ENCODE data around the gene IL3RA.

The IL3RA gene

GRCh38 chrX:1411326-1411725, 74.7 kb downstream of the IL3RA start:
- no peak overlapping the region for H3K4me3 ChIP-seq (ENCODE audit: low read length)
- no peak overlapping the region for H3K27ac ChIP-seq (ENCODE audit: low read length)
- H3K4me1 ChIP-seq (ENCODE audit: insufficient read depth, low read length) = no peaks in the 10 kb centered on the region
- H3K9ac ChIP-seq (ENCODE audit: low read depth, low read length) = no peak overlapping the region
- H3K9me3 ChIP-seq (ENCODE audit: insufficient read depth, low read depth, low read length) = no peaks in the 10 kb centered on the region
- H3K36me3 ChIP-seq (ENCODE audit: insufficient read depth, low read depth, low read length) = peaks cover 55% of the 10 kb centered on the region
- H3K27me3 ChIP-seq (ENCODE audit: insufficient read depth, low read length) = no peaks in the 10 kb centered on the region

- no peaks in the 10 kb centered on the region for H3K27me3 ChIP-seq (ENCODE audit: insufficient read depth, low read length)
- H3K27ac ChIP-seq (ENCODE audit: low read length) = no peak overlapping the region
- no peaks in the 10 kb centered on the region for H3K9me3 ChIP-seq (ENCODE audit: insufficient read depth, low read depth, low read length)
- H3K9ac ChIP-seq (ENCODE audit: low read depth, low read length) = no peak overlapping the region
- peaks cover 55% of the 10 kb centered on the region for H3K36me3 ChIP-seq (ENCODE audit: insufficient read depth, low read depth, low read length)
- no peak overlapping the region for H3K4me3 ChIP-seq (ENCODE audit: low read length)
- H3K4me1 ChIP-seq (ENCODE audit: insufficient read depth, low read length) = no peaks in the 10 kb centered on the region
Measured at GRCh38 chrX:1412551-1413161, 76.1 kb downstream of the IL3RA start.

GRCh38 chrX:1416327-1416784, 79.8 kb downstream of the IL3RA start:
- Histone ChIP-seq H3K9ac (ENCODE audit: low read depth, low read length) (no peak overlapping the region), H3K4me3 (ENCODE audit: low read length) (no peak overlapping the region), H3K4me1 (ENCODE audit: insufficient read depth, low read length) (no peaks in the 10 kb centered on the region), H3K27me3 (ENCODE audit: insufficient read depth, low read length) (no peaks in the 10 kb centered on the region), H3K36me3 (ENCODE audit: insufficient read depth, low read depth, low read length) (peaks cover 69% of the 10 kb centered on the region), H3K27ac (ENCODE audit: low read length) (no peak overlapping the region), H3K9me3 (ENCODE audit: insufficient read depth, low read depth, low read length) (no peaks in the 10 kb centered on the region)

GRCh38 chrX:1416965-1417760, 80.6 kb downstream of the IL3RA start:
- Histone ChIP-seq H3K27me3 (ENCODE audit: insufficient read depth, low read length) (no peaks in the 10 kb centered on the region), H3K36me3 (ENCODE audit: insufficient read depth, low read depth, low read length) (peaks cover 75% of the 10 kb centered on the region), H3K4me3 (ENCODE audit: low read length) (no peak overlapping the region), H3K4me1 (ENCODE audit: insufficient read depth, low read length) (no peaks in the 10 kb centered on the region), H3K9me3 (ENCODE audit: insufficient read depth, low read depth, low read length) (peaks cover 4% of the 10 kb centered on the region; the same call in 1 of the 2 replicates), H3K27ac (ENCODE audit: low read length) (no peak overlapping the region), H3K9ac (ENCODE audit: low read depth, low read length) (no peak overlapping the region)

- Histone ChIP-seq H3K27ac (ENCODE audit: low read length) (no peak overlapping the region), H3K9ac (ENCODE audit: low read depth, low read length) (no peak overlapping the region), H3K4me1 (ENCODE audit: insufficient read depth, low read length) (no peaks in the 10 kb centered on the region), H3K27me3 (ENCODE audit: insufficient read depth, low read length) (no peaks in the 10 kb centered on the region), H3K4me3 (ENCODE audit: low read length) (no peak overlapping the region), H3K36me3 (ENCODE audit: insufficient read depth, low read depth, low read length) (peaks cover 76% of the 10 kb centered on the region), H3K9me3 (ENCODE audit: insufficient read depth, low read depth, low read length) (peaks cover 10% of the 10 kb centered on the region)
Measured at GRCh38 chrX:1417921-1418771, 81.6 kb downstream of the IL3RA start.

- Histone ChIP-seq H3K4me3 (ENCODE audit: low read length) (no peak overlapping the region), H3K27me3 (ENCODE audit: insufficient read depth, low read length) (no peaks in the 10 kb centered on the region), H3K27ac (ENCODE audit: low read length) (no peak overlapping the region), H3K4me1 (ENCODE audit: insufficient read depth, low read length) (no peaks in the 10 kb centered on the region), H3K36me3 (ENCODE audit: insufficient read depth, low read depth, low read length) (peaks cover 74% of the 10 kb centered on the region), H3K9me3 (ENCODE audit: insufficient read depth, low read depth, low read length) (peaks cover 10% of the 10 kb centered on the region), H3K9ac (ENCODE audit: low read depth, low read length) (no peak overlapping the region)
Measured at GRCh38 chrX:1418901-1419544, 82.4 kb downstream of the IL3RA start.

- peaks cover 72% of the 10 kb centered on the region for H3K36me3 ChIP-seq (ENCODE audit: insufficient read depth, low read depth, low read length)
- H3K9me3 ChIP-seq (ENCODE audit: insufficient read depth, low read depth, low read length) = peaks cover 10% of the 10 kb centered on the region
Measured at GRCh38 chrX:1419545-1420355, 83.2 kb downstream of the IL3RA start.

GRCh38 chrX:1420371-1420770, 83.8 kb downstream of the IL3RA start:
- Histone ChIP-seq H3K27ac (ENCODE audit: low read length) (no peak overlapping the region), H3K9me3 (ENCODE audit: insufficient read depth, low read depth, low read length) (peaks cover 10% of the 10 kb centered on the region), H3K27me3 (ENCODE audit: insufficient read depth, low read length) (no peaks in the 10 kb centered on the region), H3K9ac (ENCODE audit: low read depth, low read length) (no peak overlapping the region), H3K4me3 (ENCODE audit: low read length) (no peak overlapping the region), H3K36me3 (ENCODE audit: insufficient read depth, low read depth, low read length) (peaks cover 78% of the 10 kb centered on the region), H3K4me1 (ENCODE audit: insufficient read depth, low read length) (no peaks in the 10 kb centered on the region)

More at GRCh38 chrX:1419545-1420355, 83.2 kb downstream of the IL3RA start:
- Histone ChIP-seq H3K4me1 (ENCODE audit: insufficient read depth, low read length) (no peaks in the 10 kb centered on the region), H3K27me3 (ENCODE audit: insufficient read depth, low read length) (no peaks in the 10 kb centered on the region), H3K27ac (ENCODE audit: low read length) (no peak overlapping the region), H3K9ac (ENCODE audit: low read depth, low read length) (no peak overlapping the region), H3K4me3 (ENCODE audit: low read length) (no peak overlapping the region)

- Histone ChIP-seq H3K4me1 (ENCODE audit: insufficient read depth, low read length) (no peaks in the 10 kb centered on the region), H3K36me3 (ENCODE audit: insufficient read depth, low read depth, low read length) (peaks cover 78% of the 10 kb centered on the region), H3K27ac (ENCODE audit: low read length) (no peak overlapping the region), H3K9me3 (ENCODE audit: insufficient read depth, low read depth, low read length) (peaks cover 10% of the 10 kb centered on the region), H3K9ac (ENCODE audit: low read depth, low read length) (no peak overlapping the region), H3K4me3 (ENCODE audit: low read length) (no peak overlapping the region), H3K27me3 (ENCODE audit: insufficient read depth, low read length) (no peaks in the 10 kb centered on the region)
Measured at GRCh38 chrX:1421433-1422134, 85.0 kb downstream of the IL3RA start.

- Histone ChIP-seq H3K9me3 (ENCODE audit: insufficient read depth, low read depth, low read length) (peaks cover 10% of the 10 kb centered on the region), H3K36me3 (ENCODE audit: insufficient read depth, low read depth, low read length) (peaks cover 78% of the 10 kb centered on the region), H3K4me1 (ENCODE audit: insufficient read depth, low read length) (no peaks in the 10 kb centered on the region), H3K4me3 (ENCODE audit: low read length) (no peak overlapping the region), H3K9ac (ENCODE audit: low read depth, low read length) (no peak overlapping the region), H3K27me3 (ENCODE audit: insufficient read depth, low read length) (no peaks in the 10 kb centered on the region), H3K27ac (ENCODE audit: low read length) (no peak overlapping the region)
Measured at GRCh38 chrX:1422135-1422465, 85.5 kb downstream of the IL3RA start.
